Measurements from ENCODE around the gene WNT9B.

DNA sequence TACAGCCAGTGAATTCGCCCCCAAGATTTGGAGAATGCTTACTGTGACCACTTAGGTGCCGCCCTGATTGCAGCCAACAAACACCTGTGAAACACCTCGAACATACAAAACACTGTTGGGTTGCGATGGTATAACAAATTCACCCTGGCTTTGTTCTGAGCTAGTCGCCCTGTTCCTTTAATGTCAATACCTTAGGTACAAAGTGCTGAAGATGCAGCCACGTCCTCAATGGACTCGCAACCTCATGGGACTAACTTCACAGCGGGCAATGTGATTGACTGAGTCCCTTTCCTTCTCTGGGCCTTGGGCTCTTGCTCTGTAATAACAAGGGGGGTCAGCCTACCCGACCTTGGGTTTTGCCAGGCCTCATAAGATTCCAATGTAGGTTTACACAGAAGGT, 42.6 kb downstream of the WNT9B start:
- TF ChIP-seq, protein P1, sequence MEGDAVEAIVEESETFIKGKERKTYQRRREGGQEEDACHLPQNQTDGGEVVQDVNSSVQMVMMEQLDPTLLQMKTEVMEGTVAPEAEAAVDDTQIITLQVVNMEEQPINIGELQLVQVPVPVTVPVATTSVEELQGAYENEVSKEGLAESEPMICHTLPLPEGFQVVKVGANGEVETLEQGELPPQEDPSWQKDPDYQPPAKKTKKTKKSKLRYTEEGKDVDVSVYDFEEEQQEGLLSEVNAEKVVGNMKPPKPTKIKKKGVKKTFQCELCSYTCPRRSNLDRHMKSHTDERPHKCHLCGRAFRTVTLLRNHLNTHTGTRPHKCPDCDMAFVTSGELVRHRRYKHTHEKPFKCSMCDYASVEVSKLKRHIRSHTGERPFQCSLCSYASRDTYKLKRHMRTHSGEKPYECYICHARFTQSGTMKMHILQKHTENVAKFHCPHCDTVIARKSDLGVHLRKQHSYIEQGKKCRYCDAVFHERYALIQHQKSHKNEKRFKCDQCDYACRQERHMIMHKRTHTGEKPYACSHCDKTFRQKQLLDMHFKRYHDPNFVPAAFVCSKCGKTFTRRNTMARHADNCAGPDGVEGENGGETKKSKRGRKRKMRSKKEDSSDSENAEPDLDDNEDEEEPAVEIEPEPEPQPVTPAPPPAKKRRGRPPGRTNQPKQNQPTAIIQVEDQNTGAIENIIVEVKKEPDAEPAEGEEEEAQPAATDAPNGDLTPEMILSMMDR (IDR thresholded peaks at IDR 0.05): no peak
- TF ChIP-seq CHD4 (IDR thresholded peaks at IDR 0.05; ENCODE audit: borderline replicate concordance) (no peak), JUN (IDR thresholded peaks at IDR 0.05) (no peak), FOSL2 (IDR thresholded peaks at IDR 0.05) (no peak), FOSL2 (CRISPR knock-in tag; IDR thresholded peaks at IDR 0.05) (no peak), FOSB (CRISPR knock-in tag; IDR thresholded peaks at IDR 0.05) (no peak)

All from A549 (cell line).